Endothelial cell (in vitro differentiated cells): ENCODE data around the gene RAB3GAP1. TPM values are rescaled to one million over a fixed set of nuclear protein-coding genes. Genes with fewer than 3 reads are reported as not detected.

Source experiments
- DNase-seq: peaks from one replicate; pipeline ENCODE4 v3.0.0; 2021; ENCODE audit warnings: low spot score
- H3K27ac Mint-ChIP-seq: one replicate; pipeline ENCODE4 v1.8.0; 2021; ENCODE audit warnings: mixed read lengths, inconsistent platforms; ENCODE audit not compliant: unreplicated experiment
- H3K27me3 Mint-ChIP-seq: one replicate; pipeline ENCODE4 v1.8.0; 2021; ENCODE audit warnings: mild to moderate bottlenecking, moderate library complexity, mixed read lengths, inconsistent platforms; ENCODE audit not compliant: unreplicated experiment
- H3K36me3 Mint-ChIP-seq: one replicate; pipeline ENCODE4 v1.8.0; 2021; ENCODE audit warnings: mild to moderate bottlenecking, low read depth, mixed read lengths, inconsistent platforms; ENCODE audit not compliant: unreplicated experiment
- H3K4me1 Mint-ChIP-seq: one replicate; pipeline ENCODE4 v1.8.0; 2021; ENCODE audit warnings: mild to moderate bottlenecking, mixed read lengths, inconsistent platforms; ENCODE audit not compliant: unreplicated experiment
- H3K4me3 Mint-ChIP-seq: one replicate; pipeline ENCODE4 v1.8.0; 2021; ENCODE audit warnings: mild to moderate bottlenecking, mixed read lengths, inconsistent platforms; ENCODE audit not compliant: unreplicated experiment
- H3K9me3 Mint-ChIP-seq: one replicate; pipeline ENCODE4 v1.8.0; 2021; ENCODE audit warnings: mixed read lengths, inconsistent platforms; ENCODE audit not compliant: unreplicated experiment
- CTCF ChIP-seq: fragments of 200-600 bp; sonication (generic); IDR thresholded peaks from one replicate; pipeline ENCODE4 v1.5.0; 2021; ENCODE audit warnings: antibody characterized with exemption; ENCODE audit not compliant: unreplicated experiment
- total RNA-seq: library from RNA; stranded (reverse); fragmentation: NEBNext Ultra II Directional; extraction: Animal tissue kit (Norgen Biotek cat#: 25700); gene quantifications from one replicate; pipeline ENCODE4 v1.2.1, GENCODE V29; 2021; ENCODE audit not compliant: unreplicated experiment

The RAB3GAP1 gene
- total RNA-seq, 1 donor from 2014 or later, result 28.0 TPM

GRCh38 chr2:135052997-135053474, 944 bp downstream of the RAB3GAP1 start:
- no peak for DNase-seq
- TF ChIP-seq CTCF, result no peak
- Mint-ChIP-seq H3K9me3 (no peaks in the 10 kb centered on the region), H3K4me1 (peaks cover 38% of the 10 kb centered on the region), H3K27ac (peak overlapping the region; percentile 99), H3K27me3 (peaks cover 8% of the 10 kb centered on the region), H3K4me3 (peak overlapping the region; percentile 100), H3K36me3 (no peaks in the 10 kb centered on the region)

GRCh38 chr2:135055182-135055786, 3.2 kb downstream of the RAB3GAP1 start:
- DNase-seq, result no peak
- no peaks in the 10 kb centered on the region for H3K9me3 Mint-ChIP-seq
- no peak overlapping the region for H3K4me3 Mint-ChIP-seq
- peaks cover 8% of the 10 kb centered on the region for H3K27me3 Mint-ChIP-seq
- no peak overlapping the region for H3K27ac Mint-ChIP-seq
- peaks cover 30% of the 10 kb centered on the region for H3K4me1 Mint-ChIP-seq
- H3K36me3 Mint-ChIP-seq, result no peaks in the 10 kb centered on the region
- TF ChIP-seq CTCF, result no peak

- Mint-ChIP-seq H3K27me3 (peaks cover 7% of the 10 kb centered on the region), H3K36me3 (no peaks in the 10 kb centered on the region), H3K4me1 (peaks cover 23% of the 10 kb centered on the region), H3K9me3 (no peaks in the 10 kb centered on the region), H3K4me3 (no peak overlapping the region), H3K27ac (no peak overlapping the region)
- TF ChIP-seq CTCF, result no peak
- no peak for DNase-seq
Measured at GRCh38 chr2:135056790-135057189, 4.7 kb downstream of the RAB3GAP1 start.

GRCh38 chr2:135059577-135059976, 7.5 kb downstream of the RAB3GAP1 start:
- no peak for TF ChIP-seq CTCF
- no peak overlapping the region for H3K4me3 Mint-ChIP-seq
- H3K9me3 Mint-ChIP-seq, result no peaks in the 10 kb centered on the region
- H3K27me3 Mint-ChIP-seq, result peaks cover 2% of the 10 kb centered on the region
- no peaks in the 10 kb centered on the region for H3K36me3 Mint-ChIP-seq
- DNase-seq, result no peak
- no peak overlapping the region for H3K27ac Mint-ChIP-seq
- peaks cover 7% of the 10 kb centered on the region for H3K4me1 Mint-ChIP-seq

GRCh38 chr2:135063210-135063609, 11.1 kb downstream of the RAB3GAP1 start:
- Mint-ChIP-seq H3K27ac (no peak overlapping the region), H3K36me3 (peaks cover 3% of the 10 kb centered on the region), H3K4me1 (peaks cover 5% of the 10 kb centered on the region), H3K27me3 (no peaks in the 10 kb centered on the region), H3K9me3 (no peaks in the 10 kb centered on the region), H3K4me3 (no peak overlapping the region)
- no peak for TF ChIP-seq CTCF
- no peak for DNase-seq
